ENCODE results near the gene ORC5. TPM values are rescaled to one million over a fixed set of nuclear protein-coding genes. Genes with fewer than 3 reads are reported as not detected.

ORC5 gene
- total RNA-seq, 2 experiments from 2014 or later: 18.2 to 19.4 TPM

DNA sequence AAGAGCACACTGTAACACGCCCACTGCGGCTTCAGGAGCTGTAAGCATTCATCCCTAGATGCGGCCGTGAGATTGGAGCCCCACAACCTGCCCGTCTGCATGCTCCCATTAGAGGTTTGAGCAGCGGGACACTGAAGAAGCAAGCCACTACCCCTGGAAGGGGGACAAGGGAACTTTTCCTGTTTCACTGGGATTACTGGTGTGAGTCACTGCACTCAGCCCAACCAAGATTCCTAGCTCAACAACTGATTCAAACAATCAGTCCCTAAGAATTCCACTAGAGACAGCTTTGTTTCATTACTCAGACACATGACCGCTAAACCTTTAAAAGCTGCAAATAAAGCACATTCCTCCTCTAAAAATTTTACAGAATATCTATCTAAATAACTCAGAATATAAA lies 69.8 kb downstream of the ORC5 start:
- intact Hi-C loops (cut with micrococcal nuclease): loop anchor here (5.0 to 10.0 kb wide), 2 partner anchors 69 to 153 kb away; partner anchors contain the start of genes ORC5 and RELN
- POLR2A ChIA-PET: no interaction called here
- peaks cover 9% of the 10 kb centered on the region for H3K4me1 Mint-ChIP-seq (ENCODE audit: low read depth)

DNA sequence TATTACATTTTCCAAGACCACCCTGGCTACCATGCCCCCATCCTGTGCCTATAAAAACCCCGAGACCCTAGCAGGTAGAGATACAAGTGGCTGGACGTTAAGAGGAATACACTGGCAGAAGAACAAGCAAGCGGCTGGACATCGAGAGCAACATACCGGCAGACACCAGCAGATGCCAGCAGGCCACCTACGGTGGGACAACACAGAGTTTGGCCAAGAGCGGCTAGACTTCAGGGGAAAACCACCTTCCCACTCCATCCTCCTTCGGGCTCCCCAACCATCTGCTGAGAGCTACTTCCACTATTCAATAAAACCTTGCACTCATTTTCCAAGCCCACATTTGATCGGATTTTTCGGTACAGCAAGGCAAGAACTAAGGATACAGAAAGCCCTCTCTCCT lies 70.3 kb downstream of the ORC5 start:
- Mint-ChIP-seq H3K9me3 (no peaks in the 10 kb centered on the region), H3K36me3 (peaks cover 13% of the 10 kb centered on the region), H3K4me1 (ENCODE audit: low read depth) (peaks cover 9% of the 10 kb centered on the region), H3K27ac (no peak overlapping the region), H3K27me3 (no peaks in the 10 kb centered on the region), H3K4me3 (no peak overlapping the region)
- no peak for DNase-seq
- ChIA-PET POLR2A (no interaction called here), CTCF (no interaction called here)
- intact Hi-C loops (cut with micrococcal nuclease): loop anchor here (5.0 to 10.0 kb wide), 2 partner anchors 70 to 153 kb away; partner anchors contain the start of genes ORC5 and RELN

More for the DNA sequence above, 69.8 kb downstream of the ORC5 start:
- Mint-ChIP-seq H3K27me3 (no peaks in the 10 kb centered on the region), H3K36me3 (peaks cover 13% of the 10 kb centered on the region), H3K9me3 (no peaks in the 10 kb centered on the region), H3K27ac (no peak overlapping the region), H3K4me3 (no peak overlapping the region)
- CTCF ChIA-PET: no interaction called here
- no peak for DNase-seq

DNA sequence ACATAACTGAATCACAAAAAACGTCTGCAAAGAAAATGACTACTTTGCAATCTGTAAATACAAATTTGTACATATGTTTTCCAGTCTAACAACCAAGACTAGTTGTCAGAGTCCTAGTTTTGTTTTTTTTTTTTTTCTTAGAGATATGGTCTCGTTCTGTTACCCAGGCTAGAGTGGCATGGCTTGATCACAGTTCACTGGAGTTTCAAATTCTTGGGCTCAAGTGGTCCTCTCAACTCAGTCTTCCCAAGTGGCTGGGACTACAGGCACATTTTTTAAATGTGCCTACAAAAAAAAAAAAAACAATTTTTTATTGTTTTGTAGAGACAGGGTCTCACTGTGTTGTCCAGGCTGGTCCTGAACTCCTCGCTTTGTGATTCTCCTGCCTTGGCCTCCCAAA lies 70.8 kb downstream of the ORC5 start:
- H3K27ac Mint-ChIP-seq: no peak overlapping the region
- intact Hi-C loops (cut with micrococcal nuclease): loop anchor here (5.0 to 10.0 kb wide), 2 partner anchors 70 to 152 kb away; partner anchors contain the start of genes ORC5 and RELN
- peaks cover 13% of the 10 kb centered on the region for H3K36me3 Mint-ChIP-seq
- ChIA-PET CTCF (no interaction called here), POLR2A (no interaction called here)
- peaks cover 9% of the 10 kb centered on the region for H3K4me1 Mint-ChIP-seq (ENCODE audit: low read depth)
- no peak overlapping the region for H3K4me3 Mint-ChIP-seq
- H3K27me3 Mint-ChIP-seq: no peaks in the 10 kb centered on the region
- H3K9me3 Mint-ChIP-seq: no peaks in the 10 kb centered on the region
- no peak for DNase-seq

DNA sequence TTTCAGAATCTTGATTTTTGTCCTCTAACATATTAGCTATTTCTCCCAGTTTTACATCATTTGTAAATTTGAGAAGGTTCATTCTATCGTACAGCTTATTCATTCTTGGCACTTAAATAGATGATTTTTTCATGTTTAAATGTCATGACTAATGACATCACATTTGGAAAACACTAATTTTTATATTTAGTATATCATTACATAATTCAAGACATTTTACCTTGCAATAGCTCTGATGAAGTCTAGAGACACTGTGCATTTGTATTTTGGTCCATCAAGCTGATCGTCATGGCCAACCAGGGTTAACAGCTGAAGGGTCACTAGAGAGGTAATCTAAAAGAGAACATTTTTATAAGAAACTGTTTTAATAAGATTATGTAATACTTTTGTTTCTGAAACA lies 71.3 kb downstream of the ORC5 start:
- Mint-ChIP-seq H3K9me3 (no peaks in the 10 kb centered on the region), H3K4me1 (ENCODE audit: low read depth) (peaks cover 9% of the 10 kb centered on the region), H3K36me3 (peaks cover 13% of the 10 kb centered on the region), H3K27ac (peak overlapping the region; percentile 70), H3K27me3 (no peaks in the 10 kb centered on the region), H3K4me3 (no peak overlapping the region)
- DNase-seq: no peak
- ChIA-PET CTCF (no interaction called here), POLR2A (no interaction called here)
- intact Hi-C loops (cut with micrococcal nuclease): loop anchor here (5.0 to 10.0 kb wide), 2 partner anchors 71 to 152 kb away; partner anchors contain the start of genes ORC5 and RELN

DNA sequence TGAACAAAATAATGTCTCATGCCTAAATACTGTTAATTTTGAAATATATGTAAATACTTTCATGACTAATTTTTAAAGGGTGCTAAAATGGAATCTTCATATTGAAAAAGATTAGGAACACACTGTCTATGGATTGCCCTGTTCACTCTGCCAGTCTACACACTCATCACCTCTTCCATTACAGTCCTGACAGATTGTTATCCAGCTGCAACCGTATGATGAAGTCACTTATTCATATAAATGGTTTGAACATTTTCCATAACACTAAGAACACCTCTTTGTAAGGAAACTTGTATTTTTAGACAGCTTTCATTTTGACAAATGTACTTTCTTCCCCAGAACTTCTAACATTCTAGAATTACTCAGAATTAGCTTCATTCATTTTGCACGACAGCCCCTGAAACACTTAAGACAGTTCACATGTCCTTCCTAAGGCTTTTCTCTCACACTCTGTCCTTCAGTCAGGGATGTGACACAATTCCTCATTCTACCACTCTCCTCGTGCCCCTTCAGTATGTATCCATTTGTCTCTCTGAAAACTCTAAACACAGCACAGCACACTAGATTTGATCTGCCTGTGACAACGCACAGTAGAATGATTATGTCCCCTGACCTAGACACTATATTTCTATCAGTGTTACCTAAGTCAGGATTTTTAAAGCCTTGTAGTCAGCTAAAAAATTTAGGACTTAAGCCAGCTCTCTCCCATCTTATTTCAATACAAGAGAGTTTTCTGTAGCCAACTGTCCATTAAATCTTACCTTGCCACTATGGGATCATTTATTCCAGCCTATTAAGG lies 71.9 kb downstream of the ORC5 start:
- Mint-ChIP-seq H3K9me3 (no peaks in the 10 kb centered on the region), H3K27ac (peak overlapping the region; percentile 70), H3K4me3 (no peak overlapping the region), H3K36me3 (peaks cover 13% of the 10 kb centered on the region), H3K27me3 (no peaks in the 10 kb centered on the region), H3K4me1 (ENCODE audit: low read depth) (peaks cover 9% of the 10 kb centered on the region)
- ChIA-PET POLR2A (interaction anchor here (0.5 kb wide), 1 partner anchor 1292 kb away, joined by 10 read pairs; no protein-coding TSS in a partner anchor), CTCF (no interaction called here)
- intact Hi-C loops (cut with micrococcal nuclease): loop anchor here (5.0 to 10.0 kb wide), 2 partner anchors 71 to 151 kb away; partner anchors contain the start of genes ORC5 and RELN
- DNase-seq: no peak

DNA sequence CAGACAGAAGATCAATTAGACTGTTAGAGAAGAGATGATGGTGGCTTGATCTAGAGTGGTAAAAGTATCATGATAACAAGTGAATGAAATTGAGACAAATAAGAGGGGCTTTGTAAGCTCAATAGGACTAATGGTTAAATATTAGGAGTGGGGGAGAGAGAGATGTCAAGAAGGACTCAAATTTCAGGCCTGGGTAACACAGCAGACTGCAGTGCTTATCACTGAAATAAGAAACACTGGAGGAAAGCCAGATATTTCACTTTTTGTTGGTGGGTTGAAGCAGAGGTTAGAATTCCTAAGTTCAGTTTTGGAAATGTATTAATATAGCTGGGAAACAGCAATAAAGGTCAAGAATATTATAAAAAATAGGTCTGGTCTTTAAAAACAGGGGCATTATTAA lies 74.6 kb downstream of the ORC5 start:
- DNase-seq: no peak
- Mint-ChIP-seq H3K9me3 (no peaks in the 10 kb centered on the region), H3K27me3 (no peaks in the 10 kb centered on the region), H3K27ac (no peak overlapping the region), H3K4me1 (ENCODE audit: low read depth) (peaks cover 9% of the 10 kb centered on the region), H3K36me3 (peaks cover 32% of the 10 kb centered on the region), H3K4me3 (no peak overlapping the region)
- ChIA-PET CTCF (interaction anchor here (1.6 kb wide), 1 partner anchor 98 kb away, joined by 3 read pairs; no protein-coding TSS in a partner anchor), POLR2A (no interaction called here)
- intact Hi-C loops (cut with micrococcal nuclease): loop anchor here (10.0 kb wide), 1 partner anchor 148 kb away; the partner anchor contains the start of gene RELN

DNA sequence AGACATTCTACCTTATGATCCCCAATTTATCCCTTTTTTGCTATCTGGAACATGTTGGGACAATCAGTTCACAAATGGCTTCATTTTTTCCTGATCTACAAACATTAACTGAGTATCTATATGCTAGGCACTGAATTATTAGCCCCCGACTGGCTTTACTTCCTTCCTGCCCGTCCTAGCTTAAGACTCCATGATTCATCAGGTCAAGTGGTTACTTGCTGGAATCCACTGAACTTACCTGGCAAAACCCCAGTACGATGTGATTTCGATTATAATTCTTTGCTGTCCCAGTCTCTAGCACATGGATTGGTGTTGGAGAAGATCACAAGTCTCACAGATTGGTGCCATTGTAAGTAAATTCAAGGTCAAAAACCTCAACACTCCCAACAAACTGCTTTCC lies 77.1 kb downstream of the ORC5 start:
- peaks cover 1% of the 10 kb centered on the region for H3K4me1 Mint-ChIP-seq (ENCODE audit: low read depth)
- POLR2A ChIA-PET: no interaction called here
- no peaks in the 10 kb centered on the region for H3K27me3 Mint-ChIP-seq
- no peak for DNase-seq
- no peak overlapping the region for H3K4me3 Mint-ChIP-seq
- CTCF ChIA-PET: no interaction called here
- H3K9me3 Mint-ChIP-seq: no peaks in the 10 kb centered on the region
- H3K27ac Mint-ChIP-seq: no peak overlapping the region
- peaks cover 37% of the 10 kb centered on the region for H3K36me3 Mint-ChIP-seq
- intact Hi-C loops (cut with micrococcal nuclease): loop anchor here (10.0 kb wide), 1 partner anchor 146 kb away; the partner anchor contains the start of gene RELN

DNA sequence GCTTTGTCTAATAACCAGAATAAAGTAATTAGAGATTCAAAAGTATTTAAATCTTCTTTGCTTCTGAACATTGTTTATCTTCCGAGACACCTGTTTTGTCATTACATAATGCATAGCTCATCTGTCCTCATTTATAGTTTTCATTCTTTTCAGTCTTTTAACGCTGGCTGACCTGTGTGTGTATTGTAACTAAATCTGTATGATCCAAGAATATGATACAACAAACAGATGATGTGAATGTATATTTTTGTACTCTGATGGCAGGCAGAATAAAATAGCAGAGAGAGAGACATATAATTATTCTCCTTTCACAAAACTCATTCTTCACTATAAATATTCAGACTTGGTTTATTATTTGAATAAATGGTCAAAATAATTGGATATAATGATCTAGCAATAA lies 80.6 kb downstream of the ORC5 start:
- no peaks in the 10 kb centered on the region for H3K4me1 Mint-ChIP-seq (ENCODE audit: low read depth)
- H3K9me3 Mint-ChIP-seq: peaks cover 1% of the 10 kb centered on the region
- intact Hi-C loops (cut with micrococcal nuclease): no loop called here
- H3K27ac Mint-ChIP-seq: no peak overlapping the region
- peaks cover 46% of the 10 kb centered on the region for H3K36me3 Mint-ChIP-seq
- DNase-seq: no peak
- POLR2A ChIA-PET: no interaction called here
- CTCF ChIA-PET: no interaction called here
- no peaks in the 10 kb centered on the region for H3K27me3 Mint-ChIP-seq
- no peak overlapping the region for H3K4me3 Mint-ChIP-seq

DNA sequence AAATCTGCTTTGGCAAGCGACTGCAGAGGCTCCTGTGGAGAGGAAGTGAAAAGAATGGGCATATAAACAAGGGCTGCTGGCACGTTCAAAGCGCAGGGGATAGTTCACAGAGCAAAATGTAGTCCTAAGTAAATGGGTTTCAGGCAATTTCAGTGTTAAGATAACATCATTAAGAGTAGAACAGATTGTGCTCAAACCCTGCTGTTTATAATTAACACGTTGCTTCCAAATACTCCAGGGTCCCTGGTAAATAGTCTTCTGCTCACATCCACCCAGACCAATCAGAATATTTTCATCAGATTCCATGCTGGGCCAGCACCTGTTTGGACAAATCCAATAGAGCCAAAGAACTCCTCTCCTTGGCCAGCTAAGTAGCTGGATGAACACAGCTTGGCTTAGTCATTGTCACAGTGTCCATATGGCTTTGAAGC lies 81.4 kb downstream of the ORC5 start:
- Mint-ChIP-seq H3K4me3 (no peak overlapping the region), H3K4me1 (ENCODE audit: low read depth) (no peaks in the 10 kb centered on the region), H3K27ac (no peak overlapping the region), H3K36me3 (peaks cover 47% of the 10 kb centered on the region), H3K27me3 (no peaks in the 10 kb centered on the region), H3K9me3 (peaks cover 9% of the 10 kb centered on the region)
- no peak for DNase-seq
- ChIA-PET POLR2A (no interaction called here), CTCF (no interaction called here)
- intact Hi-C loops (cut with micrococcal nuclease): no loop called here

DNA sequence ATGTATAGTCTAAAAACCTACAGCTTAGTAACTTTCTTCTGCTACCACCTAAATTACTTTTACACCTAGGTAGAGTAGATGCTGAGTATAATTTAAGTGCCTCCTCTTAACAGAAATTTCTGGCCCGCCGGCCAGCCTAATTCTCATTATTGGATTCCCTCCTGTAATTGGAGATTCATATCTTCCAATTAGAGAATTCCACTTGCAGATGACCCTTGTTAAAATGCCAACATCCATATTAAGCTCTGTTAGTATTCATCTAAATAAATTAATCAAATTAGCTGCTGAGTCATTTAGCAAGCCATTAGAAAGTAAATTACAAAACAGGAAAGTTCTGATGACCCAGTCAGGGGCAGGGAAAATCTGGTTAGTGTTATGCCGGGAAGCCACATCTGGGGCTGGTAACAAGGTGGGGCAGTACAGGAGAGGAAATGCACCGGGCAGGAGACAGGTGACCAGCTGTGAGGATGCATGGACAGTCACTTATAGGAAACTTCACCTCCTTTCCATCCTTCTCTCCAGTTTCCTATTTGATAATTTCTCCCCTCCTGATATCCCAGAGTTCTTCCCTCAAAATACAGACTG lies 82.8 kb downstream of the ORC5 start:
- peaks cover 33% of the 10 kb centered on the region for H3K36me3 Mint-ChIP-seq
- no peaks in the 10 kb centered on the region for H3K27me3 Mint-ChIP-seq
- intact Hi-C loops (cut with micrococcal nuclease): no loop called here
- CTCF ChIA-PET: no interaction called here
- H3K27ac Mint-ChIP-seq: no peak overlapping the region
- H3K9me3 Mint-ChIP-seq: peaks cover 18% of the 10 kb centered on the region
- DNase-seq: no peak
- H3K4me1 Mint-ChIP-seq (ENCODE audit: low read depth): no peaks in the 10 kb centered on the region
- H3K4me3 Mint-ChIP-seq: no peak overlapping the region
- POLR2A ChIA-PET: no interaction called here

DNA sequence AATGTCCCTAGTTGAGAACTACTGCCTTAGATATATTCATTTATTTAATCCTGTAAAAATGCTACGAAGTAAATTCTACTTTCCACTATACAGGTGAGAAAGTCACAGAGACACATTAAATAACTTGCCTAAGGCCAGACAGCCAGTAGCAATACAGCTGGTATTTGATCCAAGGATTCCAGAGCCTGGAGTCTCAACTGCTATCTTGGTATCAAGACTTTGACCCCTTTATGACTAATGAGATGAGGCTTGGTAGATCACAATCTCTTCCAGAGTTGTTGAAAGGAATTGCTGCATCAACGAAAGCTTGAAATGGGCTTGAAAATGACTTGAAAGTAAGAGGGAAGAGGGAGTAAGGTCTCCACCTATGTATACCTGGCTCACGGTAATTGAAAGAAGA lies 83.3 kb downstream of the ORC5 start:
- no peaks in the 10 kb centered on the region for H3K27me3 Mint-ChIP-seq
- no peak overlapping the region for H3K4me3 Mint-ChIP-seq
- ChIA-PET POLR2A (no interaction called here), CTCF (no interaction called here)
- intact Hi-C loops (cut with micrococcal nuclease): no loop called here
- H3K36me3 Mint-ChIP-seq: peaks cover 29% of the 10 kb centered on the region
- H3K4me1 Mint-ChIP-seq (ENCODE audit: low read depth): no peaks in the 10 kb centered on the region
- no peak for DNase-seq
- H3K27ac Mint-ChIP-seq: no peak overlapping the region
- H3K9me3 Mint-ChIP-seq: peaks cover 18% of the 10 kb centered on the region

DNA sequence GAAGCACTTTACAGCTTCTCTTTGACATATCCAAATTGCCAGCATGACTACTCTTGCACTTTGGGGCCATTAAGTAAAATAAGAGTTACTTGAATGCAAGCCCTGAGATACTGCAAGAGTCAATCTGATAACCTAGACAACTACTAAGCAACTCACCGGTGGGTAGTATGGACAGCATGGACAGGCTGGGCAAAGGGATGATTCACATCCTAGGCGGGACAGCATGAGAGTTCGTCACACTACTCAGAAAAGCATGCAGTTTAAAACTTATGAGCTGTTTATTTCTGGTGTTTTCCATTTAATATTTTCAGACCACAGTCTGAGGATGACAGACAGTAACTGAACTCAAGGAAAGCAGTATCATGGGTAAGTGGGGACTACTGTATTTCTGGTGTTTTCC lies 84.0 kb downstream of the ORC5 start:
- CTCF ChIA-PET: no interaction called here
- POLR2A ChIA-PET: no interaction called here
- Mint-ChIP-seq H3K4me1 (ENCODE audit: low read depth) (no peaks in the 10 kb centered on the region), H3K4me3 (no peak overlapping the region), H3K9me3 (peaks cover 18% of the 10 kb centered on the region), H3K36me3 (peaks cover 24% of the 10 kb centered on the region), H3K27me3 (no peaks in the 10 kb centered on the region), H3K27ac (no peak overlapping the region)
- intact Hi-C loops (cut with micrococcal nuclease): no loop called here
- no peak for DNase-seq

All from activated CD4-positive, alpha-beta memory T cell treated with anti-CD3 and anti-CD28 coated beads for 36 hours (primary cell).